GM19463 (cell line): ENCODE measurements around the gene ATP6AP1.
A peak's percentile ranks its signal among the peaks of the same experiment; 100 is the strongest.
"Not testable (repeated sequence)": the region's sequence is repeated elsewhere in the genome, so short reads cannot be mapped to it uniquely, and the experiment has no call there.

Experiments used
- ATAC-seq: cut with Tn5 transposase; IDR thresholded peaks from one replicate; pipeline ENCODE4 v1.9.1; 2021; ENCODE audit warnings: mild to moderate bottlenecking, moderate library complexity; ENCODE audit not compliant: unreplicated experiment

Gene ATP6AP1, protein sequence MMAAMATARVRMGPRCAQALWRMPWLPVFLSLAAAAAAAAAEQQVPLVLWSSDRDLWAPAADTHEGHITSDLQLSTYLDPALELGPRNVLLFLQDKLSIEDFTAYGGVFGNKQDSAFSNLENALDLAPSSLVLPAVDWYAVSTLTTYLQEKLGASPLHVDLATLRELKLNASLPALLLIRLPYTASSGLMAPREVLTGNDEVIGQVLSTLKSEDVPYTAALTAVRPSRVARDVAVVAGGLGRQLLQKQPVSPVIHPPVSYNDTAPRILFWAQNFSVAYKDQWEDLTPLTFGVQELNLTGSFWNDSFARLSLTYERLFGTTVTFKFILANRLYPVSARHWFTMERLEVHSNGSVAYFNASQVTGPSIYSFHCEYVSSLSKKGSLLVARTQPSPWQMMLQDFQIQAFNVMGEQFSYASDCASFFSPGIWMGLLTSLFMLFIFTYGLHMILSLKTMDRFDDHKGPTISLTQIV

GRCh38 chrX:154428176-154429171, at the start of gene ATP6AP1:
Gene ATP6AP1 (plus strand): TSS chrX:154428677. CDS start chrX:154428693, 16 bp downstream.
- ATAC-seq, result peak; percentile 98

- ATAC-seq, result peak; percentile 73
Measured at GRCh38 chrX:154378799-154379568, 49.5 kb upstream of the ATP6AP1 start, which contains the start of gene EMD. Gene EMD (plus strand): TSS chrX:154379295. CDS start chrX:154379485, 190 bp downstream.

DNA sequence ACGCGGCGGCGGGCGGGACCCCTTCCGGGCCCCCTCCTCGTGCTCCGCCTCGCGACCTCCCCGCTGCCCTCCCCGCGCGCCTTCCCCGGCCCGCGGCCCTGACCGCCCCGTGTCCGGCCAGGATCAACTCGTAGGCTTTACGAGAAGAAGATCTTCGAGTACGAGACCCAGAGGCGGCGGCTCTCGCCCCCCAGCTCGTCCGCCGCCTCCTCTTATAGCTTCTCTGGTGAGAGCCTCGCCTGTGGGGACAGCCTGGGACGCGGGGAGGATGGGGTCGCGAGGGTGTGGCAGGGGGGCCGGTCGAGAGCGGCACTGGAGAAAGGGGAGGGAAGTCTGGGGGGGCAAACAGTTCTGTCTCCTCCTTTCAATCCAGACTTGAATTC, 48.9 kb upstream of the ATP6AP1 start:
- ATAC-seq, result no peak

DNA sequence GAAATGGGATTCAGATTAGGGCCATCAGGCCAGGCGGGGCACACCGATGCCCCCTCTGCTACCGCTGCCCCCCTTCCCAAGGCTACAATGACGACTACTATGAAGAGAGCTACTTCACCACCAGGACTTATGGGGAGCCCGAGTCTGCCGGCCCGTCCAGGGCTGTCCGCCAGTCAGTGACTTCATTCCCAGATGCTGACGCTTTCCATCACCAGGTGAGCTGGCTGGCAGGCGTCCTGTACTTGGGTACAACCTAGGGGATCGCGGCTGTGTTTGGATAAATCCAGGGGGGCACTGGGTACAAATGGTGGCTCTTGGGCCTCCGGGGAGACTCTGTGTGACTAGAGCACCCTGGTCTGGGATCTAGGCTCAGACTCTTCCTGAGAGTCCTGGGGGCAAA, 48.3 kb upstream of the ATP6AP1 start:
- ATAC-seq, result no peak

GRCh38 chrX:154380787-154381186, 47.7 kb upstream of the ATP6AP1 start:
- ATAC-seq, result no peak

GRCh38 chrX:154381271-154381670, 47.2 kb upstream of the ATP6AP1 start:
- no peak for ATAC-seq

- ATAC-seq, result no peak
Measured at GRCh38 chrX:154382483-154383069, 45.9 kb upstream of the ATP6AP1 start.

- ATAC-seq, result no peak
Measured at GRCh38 chrX:154383359-154384283, 44.9 kb upstream of the ATP6AP1 start.

DNA sequence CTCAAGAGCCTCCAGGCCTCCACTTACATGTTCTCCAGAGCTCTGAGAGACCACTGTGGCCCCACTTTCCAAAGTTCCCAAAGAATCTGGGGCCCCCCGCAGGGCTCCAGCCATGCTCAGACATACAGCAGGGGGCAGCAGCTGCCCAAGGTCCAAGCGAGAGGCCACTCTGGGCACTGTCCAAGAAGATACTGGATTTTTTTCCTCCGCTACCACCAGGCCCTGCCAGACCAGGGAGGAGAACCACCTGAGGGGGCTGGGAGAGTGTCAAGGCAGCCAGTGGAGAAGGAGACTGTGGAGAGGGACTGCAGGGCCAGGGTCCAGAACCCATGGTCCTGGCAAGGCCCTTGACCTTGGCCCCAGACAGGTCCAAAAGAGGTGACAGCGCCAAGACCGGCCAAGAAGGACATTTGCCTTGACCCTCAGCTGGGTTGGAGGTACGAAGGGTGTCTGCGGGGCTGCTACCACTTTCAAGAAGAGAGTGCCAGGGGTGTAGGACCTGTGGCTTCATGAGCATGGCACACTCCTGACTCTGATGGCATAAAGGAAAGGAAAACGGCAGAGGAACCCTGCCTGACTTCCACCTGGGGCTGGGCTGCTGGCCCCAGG, 44.1 kb upstream of the ATP6AP1 start:
- no peak for ATAC-seq

DNA sequence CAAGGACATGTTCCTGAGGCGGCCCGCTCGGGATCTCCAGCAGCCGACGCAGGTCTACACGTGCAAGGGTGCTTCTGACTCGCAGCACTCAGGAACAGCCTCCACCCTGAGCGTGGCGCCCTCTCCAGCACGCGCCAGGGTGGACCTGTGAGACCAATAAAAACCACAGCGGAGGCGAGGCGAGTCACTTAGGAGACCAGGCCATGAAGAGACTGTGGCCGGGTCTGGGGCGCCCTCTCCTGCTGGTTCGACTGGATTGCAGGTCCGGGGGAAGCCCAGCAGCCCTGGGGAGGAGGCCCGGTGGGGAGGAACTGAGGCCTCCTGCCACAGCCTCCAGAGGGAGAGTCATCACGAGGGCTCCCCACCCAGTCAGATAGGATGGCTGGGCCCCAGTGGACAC, 40.4 kb upstream of the ATP6AP1 start:
- ATAC-seq, result not testable (repeated sequence)

DNA sequence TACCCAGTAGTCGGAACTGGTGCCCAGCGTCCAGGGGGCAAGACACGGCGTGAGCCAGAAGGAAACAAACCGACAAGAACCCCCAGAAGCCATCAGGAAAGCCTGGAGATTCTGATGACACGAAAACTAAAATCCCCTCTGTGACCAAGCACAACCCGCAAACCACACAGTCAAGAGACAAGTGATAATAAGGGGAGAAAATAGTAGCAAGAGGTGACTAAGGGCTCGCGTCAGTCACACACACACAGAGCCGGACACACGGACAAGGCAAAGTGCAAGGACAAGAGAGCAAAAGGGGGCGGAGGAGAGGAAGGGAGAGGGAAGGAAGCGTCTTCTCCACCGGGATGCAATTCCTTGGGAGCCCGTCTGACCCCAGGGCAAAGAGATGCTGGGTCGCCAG, 39.8 kb upstream of the ATP6AP1 start:
- ATAC-seq, result not testable (repeated sequence)

DNA sequence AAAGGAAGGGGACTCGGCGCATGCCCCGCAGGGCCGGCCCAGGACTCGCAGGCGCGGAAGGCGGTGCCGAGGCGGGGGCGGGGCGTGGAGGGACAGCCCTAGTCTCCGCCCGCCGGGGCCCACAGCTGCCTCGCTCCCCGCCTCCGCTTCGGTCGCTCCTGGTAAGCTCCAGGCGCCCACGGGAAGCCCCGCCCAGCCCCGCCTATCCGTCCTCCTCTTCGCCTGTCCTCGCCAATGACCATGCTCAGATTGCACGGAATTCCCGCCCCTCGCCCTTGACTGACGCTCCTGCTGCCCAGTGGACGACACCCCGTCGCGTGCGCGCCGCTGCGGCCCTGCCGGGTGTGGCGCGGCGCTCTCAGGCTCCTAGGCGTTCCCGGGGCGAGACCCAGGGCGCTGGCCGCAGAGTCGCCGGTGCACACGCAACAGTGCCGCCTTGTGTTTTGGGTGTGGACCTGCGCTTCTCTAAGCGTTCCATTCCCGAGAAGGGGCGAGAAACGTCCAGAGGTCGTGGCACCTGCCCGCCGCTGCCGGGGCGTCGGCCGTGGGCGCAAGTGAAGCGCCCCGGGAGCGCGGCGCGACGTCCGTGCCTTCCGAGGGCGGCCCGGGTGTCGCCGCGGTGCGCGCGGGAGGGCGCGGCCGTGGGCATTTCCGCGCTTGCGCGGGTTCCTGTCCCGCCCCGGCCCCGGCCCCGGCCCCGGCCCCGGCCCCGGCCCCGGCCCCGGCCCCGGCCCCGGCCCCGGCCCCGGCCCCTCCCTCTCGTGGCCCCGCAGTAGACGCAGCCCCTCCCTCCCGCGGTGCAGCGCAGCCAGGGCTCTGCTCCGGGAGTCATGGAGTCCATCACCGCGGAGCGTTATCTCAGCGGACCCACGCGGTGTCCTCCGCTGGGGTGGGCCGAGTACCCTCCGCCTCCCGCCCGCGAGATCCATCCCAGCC, 38.4 kb upstream of the ATP6AP1 start:
- peak; percentile 68 for ATAC-seq

DNA sequence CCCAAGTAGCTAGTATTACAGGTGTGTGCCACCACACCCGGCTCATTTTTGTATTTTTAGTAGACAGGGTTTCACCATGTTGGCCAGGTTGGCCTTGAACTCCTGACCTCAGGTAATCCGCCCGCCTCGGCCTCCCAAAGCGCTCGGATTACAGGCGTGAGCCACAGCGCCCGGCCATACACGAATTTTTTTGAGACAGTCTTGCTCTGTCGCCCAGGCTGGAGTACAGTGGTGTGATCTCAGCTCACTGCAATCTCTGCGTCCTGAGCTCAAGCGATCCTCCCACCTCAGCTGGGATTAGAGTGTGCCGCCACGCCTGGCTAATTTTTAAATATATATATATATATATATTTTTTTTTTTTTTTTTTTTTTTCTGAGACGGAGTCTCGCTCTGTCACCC, 32.1 kb upstream of the ATP6AP1 start:
- ATAC-seq, result not testable (repeated sequence)

- peak; percentile 58 for ATAC-seq
Measured at GRCh38 chrX:154396973-154397887, 31.2 kb upstream of the ATP6AP1 start.

- peak; percentile 62 for ATAC-seq
Measured at GRCh38 chrX:154397888-154398667, 30.4 kb upstream of the ATP6AP1 start, which contains the start of gene RPL10. Gene RPL10 (plus strand): TSS chrX:154398377. CDS start chrX:154398520, 143 bp downstream.
